ENCODE results near the gene C6orf89. TPM values are rescaled to one million over a fixed set of nuclear protein-coding genes. Genes with fewer than 3 reads are reported as not detected.
"Not testable (repeated sequence)": the region's sequence is repeated elsewhere in the genome, so short reads cannot be mapped to it uniquely, and the experiment has no call there.

The C6orf89 gene
- total RNA-seq, 1 experiment from 2014 or later: 47.6 TPM

DNA sequence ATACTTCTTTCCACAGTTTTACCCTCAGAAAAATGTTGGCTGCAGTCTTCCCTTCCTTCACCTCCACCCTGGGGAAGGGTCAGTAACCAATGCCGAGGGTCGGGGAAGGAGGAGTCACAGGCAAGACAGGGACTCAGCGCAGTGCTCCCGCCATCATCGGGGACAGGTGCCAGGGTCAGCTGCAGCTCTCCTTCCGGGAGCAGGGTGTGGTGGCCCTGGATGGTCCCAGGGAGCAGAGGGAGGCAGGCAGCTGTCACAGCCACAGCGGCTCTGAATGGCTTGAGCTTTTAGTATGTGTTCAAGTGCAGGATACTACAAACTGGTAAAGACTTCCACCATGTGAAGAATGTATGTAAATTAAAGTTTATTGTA lies 42.8 kb downstream of the C6orf89 start:
- H3K27ac ChIP-seq: no peak overlapping the region
- peaks cover 16% of the 10 kb centered on the region for H3K4me1 ChIP-seq (replicated peaks)
- no peaks in the 10 kb centered on the region for H3K9me3 ChIP-seq (replicated peaks)
- H3K36me3 ChIP-seq: peaks cover 20% of the 10 kb centered on the region
- DNase-seq (ENCODE audit: low read depth in 1 of 2, low spot score in 2 of 2): no peak
- no peak overlapping the region for H3K4me3 ChIP-seq
- H3K27me3 ChIP-seq (replicated peaks): no peaks in the 10 kb centered on the region

DNA sequence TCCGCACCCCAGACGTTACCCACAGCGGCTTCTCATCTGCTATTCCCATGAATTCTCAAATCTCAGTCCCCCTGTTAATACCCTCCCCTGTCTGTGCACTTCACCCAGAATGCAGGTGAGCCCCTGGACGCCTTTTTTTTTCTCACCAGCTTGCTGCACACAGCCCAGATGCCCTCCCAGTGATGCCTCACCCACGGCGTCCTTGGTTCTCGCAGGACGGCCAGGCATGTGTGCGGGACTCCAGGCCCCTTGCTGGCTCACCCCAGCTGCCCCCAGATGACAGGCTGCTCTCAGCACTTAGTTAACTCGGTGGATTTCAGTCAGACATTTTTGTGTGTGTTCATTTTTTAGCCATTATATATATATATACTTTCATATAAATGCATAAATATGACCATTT lies 43.4 kb downstream of the C6orf89 start:
- Histone ChIP-seq H3K27me3 (replicated peaks) (no peaks in the 10 kb centered on the region), H3K4me3 (no peak overlapping the region), H3K36me3 (peaks cover 16% of the 10 kb centered on the region), H3K9me3 (replicated peaks) (no peaks in the 10 kb centered on the region), H3K27ac (no peak overlapping the region), H3K4me1 (replicated peaks) (peaks cover 22% of the 10 kb centered on the region)
- no peak for DNase-seq (ENCODE audit: low read depth in 1 of 2, low spot score in 2 of 2)

DNA sequence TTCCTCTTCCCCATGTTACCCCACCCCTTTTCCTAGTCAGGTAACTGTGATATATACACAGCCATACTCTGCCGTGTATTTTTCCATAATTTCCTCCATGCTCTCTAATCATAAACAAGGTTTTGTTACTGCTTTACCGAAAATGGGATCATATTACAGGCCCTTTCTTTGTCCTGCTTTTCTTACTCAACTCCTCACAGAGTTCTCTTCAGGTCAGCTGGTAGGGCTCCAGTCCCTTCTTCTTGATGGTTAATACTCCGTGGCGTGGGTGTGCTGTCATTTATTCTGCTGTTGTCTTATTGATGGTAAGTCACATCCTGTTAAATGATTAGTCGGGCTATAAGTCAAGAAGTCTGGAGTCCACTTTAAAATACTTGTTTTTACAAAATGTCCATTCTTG lies 43.9 kb downstream of the C6orf89 start:
- Histone ChIP-seq H3K4me1 (replicated peaks) (peaks cover 26% of the 10 kb centered on the region), H3K27me3 (replicated peaks) (no peaks in the 10 kb centered on the region), H3K36me3 (peaks cover 13% of the 10 kb centered on the region; the same call in 1 of the 2 replicates), H3K4me3 (no peak overlapping the region), H3K27ac (no peak overlapping the region), H3K9me3 (replicated peaks) (no peaks in the 10 kb centered on the region)
- no peak for DNase-seq (ENCODE audit: low read depth in 1 of 2, low spot score in 2 of 2)

- no peak overlapping the region for H3K4me3 ChIP-seq
- no peak for DNase-seq (ENCODE audit: low read depth in 1 of 2, low spot score in 2 of 2)
- H3K27ac ChIP-seq: no peak overlapping the region
- H3K4me1 ChIP-seq (replicated peaks): peaks cover 32% of the 10 kb centered on the region
- H3K9me3 ChIP-seq (replicated peaks): no peaks in the 10 kb centered on the region
- H3K27me3 ChIP-seq (replicated peaks): no peaks in the 10 kb centered on the region
- H3K36me3 ChIP-seq: 0 out of 2 replicates have a peak, but pooled peaks cover 5% of the 10 kb centered on the region
Observed at GRCh38 chr6:36930483-36930882, 44.7 kb downstream of the C6orf89 start.

- peak in 1 of 2 experiments; percentile 21 for DNase-seq (ENCODE audit: low read depth in 1 of 2, low spot score in 2 of 2)
- Histone ChIP-seq H3K9me3 (replicated peaks) (no peaks in the 10 kb centered on the region), H3K27me3 (replicated peaks) (no peaks in the 10 kb centered on the region), H3K4me3 (no peak overlapping the region), H3K36me3 (no peaks in the 10 kb centered on the region), H3K4me1 (replicated peaks) (peaks cover 32% of the 10 kb centered on the region), H3K27ac (peak overlapping the region; percentile 24; the same call in 1 of the 2 replicates)
Observed at GRCh38 chr6:36933102-36933501, 47.4 kb downstream of the C6orf89 start.

DNA sequence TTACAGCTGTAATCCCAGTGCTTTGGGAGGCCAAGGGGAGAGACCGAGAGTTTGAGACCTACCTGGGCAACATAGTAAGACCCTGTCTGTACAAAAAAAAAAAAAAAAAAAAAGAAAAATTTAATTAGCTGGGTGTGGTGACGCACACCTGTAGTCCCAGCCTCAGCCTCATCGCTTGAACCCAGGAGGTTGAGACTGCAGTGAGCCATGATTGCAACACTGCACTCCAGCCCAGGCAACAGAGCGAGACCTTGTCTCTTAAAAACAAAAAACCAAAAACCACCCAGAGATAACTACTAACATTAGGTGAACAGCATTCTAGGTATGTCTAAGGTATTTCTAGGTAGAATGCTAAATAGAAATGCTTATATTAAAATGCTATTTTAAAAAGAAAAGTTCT lies 47.8 kb downstream of the C6orf89 start:
- no peaks in the 10 kb centered on the region for H3K36me3 ChIP-seq
- no peak for DNase-seq (ENCODE audit: low read depth in 1 of 2, low spot score in 2 of 2)
- no peaks in the 10 kb centered on the region for H3K9me3 ChIP-seq (replicated peaks)
- H3K27ac ChIP-seq: no peak overlapping the region; the same call in none of the 2 replicates
- H3K4me1 ChIP-seq (replicated peaks): peaks cover 36% of the 10 kb centered on the region
- H3K4me3 ChIP-seq: no peak overlapping the region
- no peaks in the 10 kb centered on the region for H3K27me3 ChIP-seq (replicated peaks)

GRCh38 chr6:36934901-36935300 lies 49.1 kb downstream of the C6orf89 start:
- Histone ChIP-seq H3K4me1 (replicated peaks) (peaks cover 37% of the 10 kb centered on the region), H3K36me3 (no peaks in the 10 kb centered on the region), H3K4me3 (no peak overlapping the region), H3K9me3 (replicated peaks) (no peaks in the 10 kb centered on the region), H3K27me3 (replicated peaks) (no peaks in the 10 kb centered on the region), H3K27ac (no peak overlapping the region; the same call in 1 of the 2 replicates)
- DNase-seq (ENCODE audit: low read depth in 1 of 2, low spot score in 2 of 2): no peak

GRCh38 chr6:36936824-36937223 lies 51.1 kb downstream of the C6orf89 start:
- no peak for DNase-seq (ENCODE audit: low read depth in 1 of 2, low spot score in 2 of 2)
- H3K4me3 ChIP-seq: no peak overlapping the region
- peaks cover 37% of the 10 kb centered on the region for H3K4me1 ChIP-seq (replicated peaks)
- H3K27me3 ChIP-seq (replicated peaks): no peaks in the 10 kb centered on the region
- H3K36me3 ChIP-seq: no peaks in the 10 kb centered on the region
- H3K27ac ChIP-seq: no peak overlapping the region
- H3K9me3 ChIP-seq (replicated peaks): no peaks in the 10 kb centered on the region

- Histone ChIP-seq H3K27me3 (replicated peaks) (no peaks in the 10 kb centered on the region), H3K27ac (no peak overlapping the region)
Observed at GRCh38 chr6:36937896-36938295, 52.1 kb downstream of the C6orf89 start.

GRCh38 chr6:36938536-36938935 lies 52.8 kb downstream of the C6orf89 start:
- Histone ChIP-seq H3K4me1 (replicated peaks) (peaks cover 26% of the 10 kb centered on the region), H3K9me3 (replicated peaks) (no peaks in the 10 kb centered on the region), H3K27me3 (replicated peaks) (no peaks in the 10 kb centered on the region), H3K27ac (no peak overlapping the region), H3K36me3 (no peaks in the 10 kb centered on the region), H3K4me3 (no peak overlapping the region)
- no peak for DNase-seq (ENCODE audit: low read depth in 1 of 2, low spot score in 2 of 2)

More at GRCh38 chr6:36937896-36938295, 52.1 kb downstream of the C6orf89 start:
- no peak overlapping the region for H3K4me3 ChIP-seq
- no peak for DNase-seq (ENCODE audit: low read depth in 1 of 2, low spot score in 2 of 2)
- peaks cover 33% of the 10 kb centered on the region for H3K4me1 ChIP-seq (replicated peaks)
- H3K36me3 ChIP-seq: no peaks in the 10 kb centered on the region
- no peaks in the 10 kb centered on the region for H3K9me3 ChIP-seq (replicated peaks)

DNA sequence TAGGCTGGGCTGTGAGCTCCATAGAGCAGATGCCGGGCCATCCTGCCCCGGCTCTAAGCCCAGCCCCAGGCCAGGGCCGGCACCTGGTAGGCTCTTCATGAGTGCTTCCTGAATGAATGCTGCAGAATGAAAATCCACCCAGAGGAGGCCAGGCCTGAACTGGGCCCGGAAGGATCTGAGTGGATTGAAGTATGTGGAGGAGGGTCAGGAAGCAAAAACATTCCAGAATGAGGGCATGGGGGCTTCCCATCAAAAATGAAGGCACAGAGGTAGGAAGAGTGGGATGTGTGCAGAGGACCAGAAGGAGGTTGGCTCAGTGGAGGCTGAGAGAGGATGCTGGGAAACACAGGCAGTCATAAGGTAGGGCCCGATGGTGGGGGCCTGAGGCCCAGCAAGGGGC lies 53.3 kb downstream of the C6orf89 start:
- not testable (repeated sequence) for H3K27me3 ChIP-seq (replicated peaks); H3K36me3 ChIP-seq; H3K27ac ChIP-seq; H3K4me3 ChIP-seq; DNase-seq (ENCODE audit: low read depth in 1 of 2, low spot score in 2 of 2); H3K9me3 ChIP-seq (replicated peaks)
- peaks cover 21% of the 10 kb centered on the region for H3K4me1 ChIP-seq (replicated peaks)

DNA sequence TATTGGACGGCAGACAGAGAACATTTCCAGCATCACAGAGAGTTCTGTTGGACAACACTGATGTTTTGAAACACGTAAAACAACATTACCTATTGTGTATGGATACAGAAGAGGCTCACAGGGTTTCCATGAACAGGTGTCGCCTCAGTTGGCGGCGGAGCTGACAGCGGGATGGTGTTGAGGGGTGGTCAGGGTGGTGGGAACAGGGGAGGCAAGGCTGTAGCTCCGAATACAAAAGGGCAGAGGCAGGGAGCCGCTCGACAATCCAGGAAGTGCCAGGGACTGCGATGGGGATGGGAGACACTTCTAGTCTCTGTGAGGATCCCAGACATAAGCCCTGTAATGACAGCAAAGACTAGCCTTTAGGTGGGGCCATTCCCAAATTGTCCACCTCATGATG lies 54.3 kb downstream of the C6orf89 start:
- DNase-seq (ENCODE audit: low read depth in 1 of 2, low spot score in 2 of 2): no peak
- Histone ChIP-seq H3K27me3 (replicated peaks) (0 out of 2 replicates have a peak, but pooled peaks cover 2% of the 10 kb centered on the region), H3K27ac (no peak overlapping the region), H3K4me1 (replicated peaks) (peaks cover 11% of the 10 kb centered on the region), H3K4me3 (no peak overlapping the region), H3K36me3 (no peaks in the 10 kb centered on the region), H3K9me3 (replicated peaks) (no peaks in the 10 kb centered on the region)

GRCh38 chr6:36941561-36941960 lies 55.8 kb downstream of the C6orf89 start:
- not testable (repeated sequence) for H3K27ac ChIP-seq; H3K36me3 ChIP-seq; H3K4me3 ChIP-seq; DNase-seq (ENCODE audit: low read depth in 1 of 2, low spot score in 2 of 2); H3K4me1 ChIP-seq (replicated peaks); H3K9me3 ChIP-seq (replicated peaks); H3K27me3 ChIP-seq (replicated peaks)

GRCh38 chr6:36942329-36942728 lies 56.6 kb downstream of the C6orf89 start:
- not testable (repeated sequence) for H3K4me3 ChIP-seq

DNA sequence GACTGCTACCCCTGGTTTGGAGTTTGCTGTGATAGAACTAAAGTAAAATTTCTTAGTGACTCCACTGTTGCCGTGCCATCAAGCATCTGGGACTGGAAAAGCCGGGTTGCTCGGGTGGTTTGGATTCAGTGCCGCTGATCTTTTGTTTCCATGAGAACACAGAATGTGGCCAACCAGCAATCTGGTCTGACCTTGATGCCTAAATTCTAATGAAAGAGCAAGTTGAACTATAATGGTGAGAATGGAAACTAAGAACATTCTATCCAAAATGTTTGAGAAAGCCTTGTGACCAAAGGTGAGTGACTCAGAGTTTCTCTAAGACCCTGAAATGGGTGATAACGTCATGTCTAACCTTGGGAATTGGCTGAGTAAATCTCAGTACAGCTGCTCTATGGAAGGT lies 58.9 kb downstream of the C6orf89 start:
- Histone ChIP-seq H3K27ac (no peak overlapping the region), H3K36me3 (no peaks in the 10 kb centered on the region), H3K4me3 (no peak overlapping the region), H3K9me3 (replicated peaks) (no peaks in the 10 kb centered on the region), H3K27me3 (replicated peaks) (0 out of 2 replicates have a peak, but pooled peaks cover 3% of the 10 kb centered on the region), H3K4me1 (replicated peaks) (peaks cover 12% of the 10 kb centered on the region)
- no peak for DNase-seq (ENCODE audit: low read depth in 1 of 2, low spot score in 2 of 2)

More at GRCh38 chr6:36942329-36942728, 56.6 kb downstream of the C6orf89 start:
- H3K4me1 ChIP-seq (replicated peaks); H3K9me3 ChIP-seq (replicated peaks); H3K36me3 ChIP-seq; H3K27me3 ChIP-seq (replicated peaks); DNase-seq (ENCODE audit: low read depth in 1 of 2, low spot score in 2 of 2); H3K27ac ChIP-seq: not testable (repeated sequence)

Measured in SJSA1 (cell line).